HUES6 (cell line): ENCODE results near the gene HDHD5.

Experiments
- H3K27ac ChIP-seq: 2 replicates; pipeline ENCODE4 v1.7.0; 2013; ENCODE audit warnings: low read depth, mild to moderate bottlenecking, low read length, inconsistent platforms
- H3K27me3 ChIP-seq: 2 replicates; pipeline ENCODE4 v1.6.1; 2013; ENCODE audit warnings: low read length; ENCODE audit not compliant: control insufficient read depth, insufficient read depth
- H3K36me3 ChIP-seq: 2 replicates; pipeline ENCODE4 v1.6.1; 2013; ENCODE audit warnings: low read length; ENCODE audit not compliant: control insufficient read depth, insufficient read depth
- H3K4me1 ChIP-seq: 2 replicates; pipeline ENCODE4 v1.6.1; 2013; ENCODE audit warnings: low read length; ENCODE audit not compliant: control insufficient read depth, insufficient read depth
- H3K4me3 ChIP-seq: 2 replicates; pipeline ENCODE4 v1.5.1; 2013; ENCODE audit warnings: low read depth, low read length
- H3K9ac ChIP-seq: one replicate; pipeline ENCODE4 v1.6.1; 2013; ENCODE audit warnings: mild to moderate bottlenecking, low read length
- H3K9me3 ChIP-seq: 2 replicates; pipeline ENCODE4 v1.6.1; 2013; ENCODE audit warnings: low read depth, low read length; ENCODE audit not compliant: control insufficient read depth, insufficient read depth

HDHD5 gene

GRCh38 chr22:17119481-17120202 is 39.4 kb downstream of the HDHD5 start:
- peak overlapping the region; percentile 64; the same call in 1 of the 2 replicates for H3K4me3 ChIP-seq
- no peaks in the 10 kb centered on the region for H3K36me3 ChIP-seq
- H3K9ac ChIP-seq: no peak overlapping the region
- H3K27ac ChIP-seq: no peak overlapping the region
- H3K4me1 ChIP-seq: peaks cover 22% of the 10 kb centered on the region
- peaks cover 4% of the 10 kb centered on the region for H3K27me3 ChIP-seq
- no peaks in the 10 kb centered on the region for H3K9me3 ChIP-seq

GRCh38 chr22:17118342-17118741 is 40.7 kb downstream of the HDHD5 start:
- Histone ChIP-seq H3K9ac (no peak overlapping the region), H3K4me1 (peaks cover 22% of the 10 kb centered on the region), H3K27ac (no peak overlapping the region), H3K4me3 (no peak overlapping the region), H3K9me3 (no peaks in the 10 kb centered on the region), H3K27me3 (peaks cover 4% of the 10 kb centered on the region), H3K36me3 (no peaks in the 10 kb centered on the region)

GRCh38 chr22:17117890-17118289 is 41.2 kb downstream of the HDHD5 start:
- Histone ChIP-seq H3K36me3 (no peaks in the 10 kb centered on the region), H3K27me3 (peaks cover 4% of the 10 kb centered on the region), H3K9ac (no peak overlapping the region), H3K9me3 (no peaks in the 10 kb centered on the region), H3K27ac (no peak overlapping the region), H3K4me1 (peaks cover 22% of the 10 kb centered on the region), H3K4me3 (no peak overlapping the region)

- H3K9me3 ChIP-seq: no peaks in the 10 kb centered on the region
- no peaks in the 10 kb centered on the region for H3K36me3 ChIP-seq
- H3K4me3 ChIP-seq: no peak overlapping the region
- H3K4me1 ChIP-seq: peaks cover 22% of the 10 kb centered on the region
- H3K27me3 ChIP-seq: peaks cover 4% of the 10 kb centered on the region
- no peak overlapping the region for H3K27ac ChIP-seq
- H3K9ac ChIP-seq: no peak overlapping the region
Measured at GRCh38 chr22:17117400-17117799, 41.7 kb downstream of the HDHD5 start.

GRCh38 chr22:17116572-17117330 is 42.3 kb downstream of the HDHD5 start:
- Histone ChIP-seq H3K4me3 (no peak overlapping the region), H3K4me1 (peaks cover 16% of the 10 kb centered on the region), H3K27me3 (peaks cover 4% of the 10 kb centered on the region), H3K9ac (no peak overlapping the region), H3K27ac (no peak overlapping the region), H3K36me3 (no peaks in the 10 kb centered on the region), H3K9me3 (no peaks in the 10 kb centered on the region)

GRCh38 chr22:17115945-17116565 is 43.0 kb downstream of the HDHD5 start:
- no peak overlapping the region for H3K27ac ChIP-seq
- peaks cover 15% of the 10 kb centered on the region for H3K4me1 ChIP-seq
- no peak overlapping the region for H3K4me3 ChIP-seq

GRCh38 chr22:17115236-17115635 is 43.8 kb downstream of the HDHD5 start:
- Histone ChIP-seq H3K4me3 (no peak overlapping the region), H3K4me1 (peaks cover 15% of the 10 kb centered on the region), H3K27ac (no peak overlapping the region), H3K36me3 (no peaks in the 10 kb centered on the region), H3K9me3 (no peaks in the 10 kb centered on the region), H3K9ac (no peak overlapping the region), H3K27me3 (peaks cover 4% of the 10 kb centered on the region)

More at GRCh38 chr22:17115945-17116565, 43.0 kb downstream of the HDHD5 start:
- H3K9me3 ChIP-seq: no peaks in the 10 kb centered on the region
- peaks cover 4% of the 10 kb centered on the region for H3K27me3 ChIP-seq
- no peak overlapping the region for H3K9ac ChIP-seq
- no peaks in the 10 kb centered on the region for H3K36me3 ChIP-seq

GRCh38 chr22:17114898-17115235 is 44.2 kb downstream of the HDHD5 start:
- Histone ChIP-seq H3K36me3 (no peaks in the 10 kb centered on the region), H3K4me1 (peaks cover 15% of the 10 kb centered on the region), H3K4me3 (no peak overlapping the region), H3K27ac (no peak overlapping the region), H3K9ac (no peak overlapping the region), H3K9me3 (no peaks in the 10 kb centered on the region), H3K27me3 (peaks cover 3% of the 10 kb centered on the region)

GRCh38 chr22:17114173-17114897 is 44.7 kb downstream of the HDHD5 start:
- Histone ChIP-seq H3K4me1 (peaks cover 15% of the 10 kb centered on the region), H3K27ac (no peak overlapping the region), H3K9me3 (no peaks in the 10 kb centered on the region), H3K4me3 (no peak overlapping the region), H3K9ac (no peak overlapping the region), H3K27me3 (no peaks in the 10 kb centered on the region), H3K36me3 (no peaks in the 10 kb centered on the region)

GRCh38 chr22:17113600-17113999 is 45.5 kb downstream of the HDHD5 start:
- Histone ChIP-seq H3K9me3 (no peaks in the 10 kb centered on the region), H3K4me1 (peaks cover 15% of the 10 kb centered on the region), H3K9ac (no peak overlapping the region), H3K4me3 (no peak overlapping the region), H3K27ac (no peak overlapping the region), H3K27me3 (no peaks in the 10 kb centered on the region), H3K36me3 (peaks cover 4% of the 10 kb centered on the region)
